Body of pancreas (tissue), 4 donors: ENCODE data around the gene HECTD2. TPM values are rescaled to one million over a fixed set of nuclear protein-coding genes. Genes with fewer than 3 reads are reported as not detected.
"Not testable (repeated sequence)": the region's sequence is repeated elsewhere in the genome, so short reads cannot be mapped to it uniquely, and the experiment has no call there.

Source experiments
- ATAC-seq: fragments of 150-250 bp; one replicate; pipeline ENCODE4 v1.9.1; 2016
- DNase-seq, 4 donors: peaks; one replicate each; pipeline ENCODE4 v3.0.0-alpha.2; 2019
- H3K27ac ChIP-seq, 4 donors: fragments of 200-600 bp; sonication (generic); 1 replicate in 3 of 4; 2 replicates in 1 of 4; pipeline versions ENCODE4 v1.5.1 to v1.6.1; 2016 to 2019; ENCODE audit warnings: mild to moderate bottlenecking in 1 of 4, mixed read lengths in 1 of 4, moderate library complexity in 1 of 4
- H3K27me3 ChIP-seq, 2 donors: fragments of 200-600 bp; sonication (generic); one replicate each; pipeline ENCODE4 v1.6.0; 2016; ENCODE audit warnings: mild to moderate bottlenecking in 1 of 2
- H3K36me3 ChIP-seq, 2 donors: fragments of 200-600 bp; sonication (generic); replicated peaks in 1 of 2; 2 replicates each; pipeline ENCODE4 v1.5.1; 2016; ENCODE audit warnings: low read depth in 2 of 2; ENCODE audit not compliant: insufficient read depth in 1 of 2
- H3K4me1 ChIP-seq: fragments of 200-600 bp; sonication (generic); one replicate; pipeline ENCODE4 v1.6.0; 2016
- H3K4me3 ChIP-seq, 2 donors: fragments of 200-600 bp; sonication (generic); 1 replicate in 1 of 2; 2 replicates in 1 of 2; pipeline ENCODE4 v1.5.1; 2016 to 2019
- H3K9me3 ChIP-seq, 3 donors: fragments of 200-600 bp; sonication (generic); 1 replicate in 2 of 3; 2 replicates in 1 of 3; pipeline ENCODE4 v1.5.1; 2016
- POLR2A ChIP-seq, 3 donors: fragments of 450-650 bp; IDR thresholded peaks; one replicate each; pipeline ENCODE4 v1.6.1; 2016; ENCODE audit warnings: antibody characterized with exemption in 3 of 3, mild to moderate bottlenecking in 2 of 3
- WGBS, 2 donors: methylation state at CpG; one replicate each; pipeline ENCODE4 v1.1.5; 2017; 5-methylcytosine and 5-hydroxymethylcytosine counted together
- intact Hi-C: fragments of 100-400 bp; cut with DNase I; formaldehyde crosslinking; loops from one replicate; pipeline ENCODE4 v1.15.1; 2023
- total RNA-seq, 2 donors: library from RNA; depleted of rRNA; stranded (reverse); fragments of >200 nt; gene quantifications; one replicate each; pipeline ENCODE4 v1.1.0, GENCODE V29; 2016
- TF ChIP-seq, protein P1 (sequence below), 7 experiments: fragments of 450-650 bp in 4 of 7; fragments of 200-600 bp in 3 of 7; sonication (generic) in 3 of 7; IDR thresholded peaks; one replicate each; pipeline ENCODE4 v1.5.1; 2016 to 2019; ENCODE audit warnings: antibody characterized with exemption in 7 of 7

HECTD2 gene
- total RNA-seq, 2 donors from 2014 or later: 10.2 to 13.0 TPM

DNA sequence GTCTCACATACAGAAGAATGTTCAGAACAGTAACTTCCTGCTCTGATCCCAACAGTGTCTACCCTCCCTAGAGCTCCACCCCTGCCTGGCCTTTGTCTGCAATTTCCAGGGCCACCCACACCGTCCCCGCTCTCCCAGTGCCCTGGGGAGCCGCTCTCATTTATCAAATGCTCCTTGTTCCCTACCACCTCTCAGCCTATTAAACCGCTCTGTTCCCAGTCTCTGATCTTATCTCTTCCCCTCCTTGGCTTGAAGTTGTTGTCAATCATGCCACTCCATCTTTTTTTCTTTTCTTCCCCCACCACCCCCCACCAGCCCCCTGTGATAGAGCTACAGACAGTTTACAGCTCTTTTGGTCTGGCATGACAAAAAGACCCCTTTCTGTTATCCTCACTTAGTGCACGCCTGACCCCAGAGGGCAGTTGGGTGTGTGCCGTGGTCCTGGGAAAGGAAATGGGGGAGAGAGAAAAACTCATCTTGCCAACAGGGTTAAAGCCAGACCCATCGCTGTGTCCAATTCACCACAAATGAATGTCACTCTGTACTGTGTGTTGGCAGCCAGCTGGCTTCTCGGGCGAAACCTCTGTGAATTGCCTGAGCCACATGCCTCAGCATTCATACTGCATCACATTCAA, 28.8 kb upstream of the HECTD2 start:
- H3K4me1 ChIP-seq: no peaks in the 10 kb centered on the region
- 43 to 76% methylated on average over 9 of the region's 9 CpGs for WGBS, 2 donors
- TF ChIP-seq, protein P1, sequence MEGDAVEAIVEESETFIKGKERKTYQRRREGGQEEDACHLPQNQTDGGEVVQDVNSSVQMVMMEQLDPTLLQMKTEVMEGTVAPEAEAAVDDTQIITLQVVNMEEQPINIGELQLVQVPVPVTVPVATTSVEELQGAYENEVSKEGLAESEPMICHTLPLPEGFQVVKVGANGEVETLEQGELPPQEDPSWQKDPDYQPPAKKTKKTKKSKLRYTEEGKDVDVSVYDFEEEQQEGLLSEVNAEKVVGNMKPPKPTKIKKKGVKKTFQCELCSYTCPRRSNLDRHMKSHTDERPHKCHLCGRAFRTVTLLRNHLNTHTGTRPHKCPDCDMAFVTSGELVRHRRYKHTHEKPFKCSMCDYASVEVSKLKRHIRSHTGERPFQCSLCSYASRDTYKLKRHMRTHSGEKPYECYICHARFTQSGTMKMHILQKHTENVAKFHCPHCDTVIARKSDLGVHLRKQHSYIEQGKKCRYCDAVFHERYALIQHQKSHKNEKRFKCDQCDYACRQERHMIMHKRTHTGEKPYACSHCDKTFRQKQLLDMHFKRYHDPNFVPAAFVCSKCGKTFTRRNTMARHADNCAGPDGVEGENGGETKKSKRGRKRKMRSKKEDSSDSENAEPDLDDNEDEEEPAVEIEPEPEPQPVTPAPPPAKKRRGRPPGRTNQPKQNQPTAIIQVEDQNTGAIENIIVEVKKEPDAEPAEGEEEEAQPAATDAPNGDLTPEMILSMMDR (IDR thresholded peaks at IDR 0.05): no peak
- no peak for TF ChIP-seq POLR2A (IDR thresholded peaks at IDR 0.05)
- no peaks in the 10 kb centered on the region for H3K27me3 ChIP-seq
- no peaks in the 10 kb centered on the region for H3K9me3 ChIP-seq
- H3K36me3 ChIP-seq: no peaks in the 10 kb centered on the region
- peak; percentile 74 for ATAC-seq
- H3K4me3 ChIP-seq: no peak overlapping the region
- peak in 3 of 4 donors; percentile 13 to 28 (median 17) for DNase-seq
- intact Hi-C loops: no loop called here
- H3K27ac ChIP-seq: peak overlapping the region in 1 of 4 donors; percentile 49

GRCh38 chr10:91385306-91386085, 24.6 kb upstream of the HECTD2 start:
- 71 to 73% methylated on average over 9 of the region's 9 CpGs for WGBS, 2 donors
- H3K4me3 ChIP-seq: no peak overlapping the region
- DNase-seq (no peak), ATAC-seq (no peak)
- no peaks in the 10 kb centered on the region for H3K36me3 ChIP-seq
- peaks cover 6% of the 10 kb centered on the region for H3K4me1 ChIP-seq
- H3K27me3 ChIP-seq: no peaks in the 10 kb centered on the region
- TF ChIP-seq, protein P1 (IDR thresholded peaks at IDR 0.05): no peak
- TF ChIP-seq POLR2A (IDR thresholded peaks at IDR 0.05): no peak
- H3K27ac ChIP-seq: no peak overlapping the region
- no peaks in the 10 kb centered on the region for H3K9me3 ChIP-seq
- intact Hi-C loops: no loop called here

GRCh38 chr10:91389636-91390512, 20.3 kb upstream of the HECTD2 start:
- TF ChIP-seq, protein P1 (IDR thresholded peaks at IDR 0.05): peak; percentile 44 to 81 (median 70)
- TF ChIP-seq POLR2A (IDR thresholded peaks at IDR 0.05): no peak
- WGBS, 2 donors: 13 to 19% methylated on average over 8 of the region's 8 CpGs
- H3K27me3 ChIP-seq: no peaks in the 10 kb centered on the region
- no peaks in the 10 kb centered on the region for H3K9me3 ChIP-seq
- H3K4me1 ChIP-seq: peaks cover 6% of the 10 kb centered on the region
- peak; percentile 89 for ATAC-seq
- intact Hi-C loops: no loop called here
- DNase-seq: peak in 1 of 4 donors; percentile 38
- H3K36me3 ChIP-seq: no peaks in the 10 kb centered on the region
- no peak overlapping the region for H3K27ac ChIP-seq
- H3K4me3 ChIP-seq: no peak overlapping the region

DNA sequence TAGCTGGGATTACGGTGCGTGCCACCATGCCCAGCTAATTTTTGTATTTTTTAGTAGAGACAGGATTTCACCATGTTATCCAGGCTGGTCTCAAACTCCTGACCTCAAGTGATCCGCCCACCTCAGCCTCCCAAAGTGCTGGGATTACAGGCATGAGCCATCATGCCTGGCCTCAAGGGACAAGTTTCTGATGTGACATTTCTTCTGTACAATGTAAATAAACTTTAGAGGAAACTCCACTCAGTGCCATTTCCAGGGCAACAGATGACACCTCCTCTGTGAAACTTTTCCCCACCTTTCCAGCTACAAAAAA, 19.7 kb upstream of the HECTD2 start:
- ATAC-seq, DNase-seq, H3K27ac ChIP-seq, H3K36me3 ChIP-seq, H3K4me3 ChIP-seq, intact Hi-C loops, H3K4me1 ChIP-seq, H3K9me3 ChIP-seq, H3K27me3 ChIP-seq: not testable (repeated sequence)
- WGBS, 2 donors: 89 to 96% methylated on average over 3 of the region's 3 CpGs

GRCh38 chr10:91391920-91392319, 18.2 kb upstream of the HECTD2 start:
- WGBS, 2 donors: 91 to 92% methylated on average over 1 of the region's 1 CpG
- Histone ChIP-seq H3K27ac (no peak overlapping the region), H3K4me3 (no peak overlapping the region), H3K9me3 (no peaks in the 10 kb centered on the region), H3K36me3 (no peaks in the 10 kb centered on the region), H3K4me1 (peaks cover 6% of the 10 kb centered on the region), H3K27me3 (no peaks in the 10 kb centered on the region)
- no peak for ATAC-seq
- no peak for TF ChIP-seq POLR2A (IDR thresholded peaks at IDR 0.05)
- TF ChIP-seq, protein P1 (IDR thresholded peaks at IDR 0.05): no peak
- intact Hi-C loops: no loop called here
- DNase-seq: peak in 1 of 4 donors; percentile 12
